HG02981 (cell line): ENCODE data around the gene RAB40C.

Experiments
- ATAC-seq: cut with Tn5 transposase; IDR thresholded peaks from one replicate; pipeline ENCODE4 v1.9.1; 2021; ENCODE audit warnings: mild to moderate bottlenecking, moderate library complexity; ENCODE audit not compliant: unreplicated experiment

RAB40C gene

GRCh38 chr16:628321-629061, 38.6 kb downstream of the RAB40C start:
- no peak for ATAC-seq

- no peak for ATAC-seq
Measured at GRCh38 chr16:629185-629832, 39.4 kb downstream of the RAB40C start.

- ATAC-seq, result no peak
Measured at GRCh38 chr16:629833-630248, 40.0 kb downstream of the RAB40C start.

- ATAC-seq, result no peak
Measured at GRCh38 chr16:630249-630814, 40.5 kb downstream of the RAB40C start.

GRCh38 chr16:630815-631405, 41.0 kb downstream of the RAB40C start, which contains the start of gene WFIKKN1:
Gene WFIKKN1, plus strand, starts transcription at chr16:630985. Its CDS starts 269 bp downstream, at chr16:631254.
- ATAC-seq, result no peak

- ATAC-seq, result no peak
Measured at GRCh38 chr16:631808-632358, 42.0 kb downstream of the RAB40C start.

GRCh38 chr16:632486-633335, 42.8 kb downstream of the RAB40C start:
- ATAC-seq, result no peak

GRCh38 chr16:633336-634050, 43.6 kb downstream of the RAB40C start:
- no peak for ATAC-seq

GRCh38 chr16:634051-634670, 44.3 kb downstream of the RAB40C start:
- no peak for ATAC-seq

GRCh38 chr16:634996-635395, 45.1 kb downstream of the RAB40C start:
- no peak for ATAC-seq

- ATAC-seq, result peak; percentile 0
Measured at GRCh38 chr16:635573-636205, 45.8 kb downstream of the RAB40C start.

GRCh38 chr16:636206-637080, 46.6 kb downstream of the RAB40C start, which contains the start of gene METTL26:
Gene METTL26, minus strand, starts transcription at chr16:636305. Its CDS starts 15 bp downstream, at chr16:636290.
- ATAC-seq, result peak; percentile 72

GRCh38 chr16:637081-638018, 47.5 kb downstream of the RAB40C start:
- ATAC-seq, result no peak

- ATAC-seq, result no peak
Measured at GRCh38 chr16:638034-638543, 48.2 kb downstream of the RAB40C start.

GRCh38 chr16:638836-639235, 49.0 kb downstream of the RAB40C start:
- no peak for ATAC-seq

- no peak for ATAC-seq
Measured at GRCh38 chr16:640614-641013, 50.7 kb downstream of the RAB40C start.
